RWPE2 (cell line): ENCODE results near the gene CDHR2.
"Not testable (repeated sequence)": the region's sequence is repeated elsewhere in the genome, so short reads cannot be mapped to it uniquely, and the experiment has no call there.

Experiments used
- ATAC-seq: fragments of 200-7000 bp; cut with Tn5 transposase; 3 replicates; pipeline ENCODE4 v1.9.1; 2021; ENCODE audit warnings: low read depth
- DNase-seq: peaks from one replicate; pipeline ENCODE4 v3.0.0-alpha.2; 2020; ENCODE audit warnings: low spot score
- H3K27ac ChIP-seq: fragments of 450-650 bp; 2 replicates; pipeline ENCODE4 v1.5.1; 2017; ENCODE audit warnings: mild to moderate bottlenecking; ENCODE audit not compliant: poor library complexity, severe bottlenecking
- H3K27me3 ChIP-seq: fragments of 250-450 bp; sonication (Bioruptor Pico); 2 replicates; pipeline ENCODE4 v1.5.1; 2021; ENCODE audit warnings: mild to moderate bottlenecking, moderate library complexity; ENCODE audit not compliant: insufficient read depth, poor library complexity, severe bottlenecking
- H3K36me3 ChIP-seq: fragments of 250-450 bp; sonication (Bioruptor Pico); 2 replicates; pipeline ENCODE4 v1.5.1; 2020; ENCODE audit warnings: low read depth, mild to moderate bottlenecking, moderate library complexity
- H3K4me1 ChIP-seq: fragments of 250-450 bp; sonication (Bioruptor Pico); 2 replicates; pipeline ENCODE4 v1.5.1; 2021; ENCODE audit warnings: mild to moderate bottlenecking, moderate library complexity; ENCODE audit not compliant: insufficient read depth, poor library complexity, severe bottlenecking
- H3K4me3 ChIP-seq: fragments of 250-450 bp; sonication (Bioruptor Pico); 2 replicates; pipeline ENCODE4 v1.5.1; 2021; ENCODE audit warnings: mild to moderate bottlenecking, moderate library complexity; ENCODE audit not compliant: severe bottlenecking
- H3K9me3 ChIP-seq: fragments of 250-450 bp; sonication (Bioruptor Pico); 2 replicates; pipeline ENCODE4 v1.5.1; 2021; ENCODE audit warnings: mild to moderate bottlenecking, moderate library complexity; ENCODE audit not compliant: severe bottlenecking
- TF ChIP-seq, protein P1 (sequence below): fragments of 450-650 bp; IDR thresholded peaks from one replicate; pipeline ENCODE4 v1.5.1; 2017; ENCODE audit warnings: mild to moderate bottlenecking, moderate library complexity; ENCODE audit not compliant: poor library complexity, severe bottlenecking

CDHR2 gene

DNA sequence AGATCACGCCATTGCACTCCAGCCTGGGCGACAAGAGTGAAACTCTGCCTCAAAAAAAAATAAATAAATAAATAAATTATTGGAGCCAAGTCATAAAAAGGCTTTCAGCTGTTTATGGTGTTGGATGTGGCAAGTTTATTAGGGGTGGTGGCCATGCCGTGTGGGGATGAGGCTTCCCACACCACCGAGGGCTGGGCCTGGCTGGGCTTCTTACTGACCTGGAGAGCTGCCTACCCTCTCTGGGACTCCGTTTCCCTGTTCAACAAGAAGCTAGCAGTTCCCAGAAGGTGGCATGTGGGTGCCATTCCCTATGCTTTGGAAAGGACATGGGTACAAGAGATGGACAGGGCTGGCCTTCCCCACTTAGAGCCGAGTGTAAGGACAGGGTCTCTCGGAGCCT, 38.3 kb downstream of the CDHR2 start:
- peak; percentile 62 for DNase-seq
- no peaks in the 10 kb centered on the region for H3K4me1 ChIP-seq
- no peak overlapping the region for H3K4me3 ChIP-seq
- H3K27me3 ChIP-seq = no peaks in the 10 kb centered on the region
- peaks cover 7% of the 10 kb centered on the region for H3K9me3 ChIP-seq
- H3K27ac ChIP-seq = no peak overlapping the region
- H3K36me3 ChIP-seq = no peaks in the 10 kb centered on the region
- ATAC-seq = no peak
- TF ChIP-seq, protein P1, sequence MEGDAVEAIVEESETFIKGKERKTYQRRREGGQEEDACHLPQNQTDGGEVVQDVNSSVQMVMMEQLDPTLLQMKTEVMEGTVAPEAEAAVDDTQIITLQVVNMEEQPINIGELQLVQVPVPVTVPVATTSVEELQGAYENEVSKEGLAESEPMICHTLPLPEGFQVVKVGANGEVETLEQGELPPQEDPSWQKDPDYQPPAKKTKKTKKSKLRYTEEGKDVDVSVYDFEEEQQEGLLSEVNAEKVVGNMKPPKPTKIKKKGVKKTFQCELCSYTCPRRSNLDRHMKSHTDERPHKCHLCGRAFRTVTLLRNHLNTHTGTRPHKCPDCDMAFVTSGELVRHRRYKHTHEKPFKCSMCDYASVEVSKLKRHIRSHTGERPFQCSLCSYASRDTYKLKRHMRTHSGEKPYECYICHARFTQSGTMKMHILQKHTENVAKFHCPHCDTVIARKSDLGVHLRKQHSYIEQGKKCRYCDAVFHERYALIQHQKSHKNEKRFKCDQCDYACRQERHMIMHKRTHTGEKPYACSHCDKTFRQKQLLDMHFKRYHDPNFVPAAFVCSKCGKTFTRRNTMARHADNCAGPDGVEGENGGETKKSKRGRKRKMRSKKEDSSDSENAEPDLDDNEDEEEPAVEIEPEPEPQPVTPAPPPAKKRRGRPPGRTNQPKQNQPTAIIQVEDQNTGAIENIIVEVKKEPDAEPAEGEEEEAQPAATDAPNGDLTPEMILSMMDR = no peak

DNA sequence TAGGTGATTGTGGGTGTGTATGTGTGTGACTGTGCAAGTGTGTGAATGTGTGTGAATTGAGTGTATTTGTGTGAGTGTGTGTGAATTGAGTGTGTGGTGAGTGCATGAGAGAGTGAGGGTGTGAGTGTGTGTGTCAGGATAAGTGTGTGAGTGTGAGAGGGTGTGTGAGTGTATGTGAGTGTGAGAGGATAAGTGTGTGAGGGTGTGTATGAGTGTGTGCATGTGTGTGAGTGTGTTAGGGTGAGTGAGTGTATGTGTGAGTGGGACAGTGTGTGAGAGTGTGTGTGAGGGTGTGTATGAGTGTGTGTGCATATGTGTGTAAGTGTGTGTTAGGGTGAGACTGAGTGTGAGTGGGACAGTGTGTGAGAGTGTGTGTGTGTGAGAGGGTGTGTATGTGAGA, 39.2 kb downstream of the CDHR2 start:
- no peaks in the 10 kb centered on the region for H3K4me1 ChIP-seq
- no peaks in the 10 kb centered on the region for H3K36me3 ChIP-seq
- TF ChIP-seq, protein P1 = no peak
- ATAC-seq (no peak), DNase-seq (no peak)
- H3K27me3 ChIP-seq = no peaks in the 10 kb centered on the region
- no peak overlapping the region for H3K27ac ChIP-seq
- peaks cover 7% of the 10 kb centered on the region for H3K9me3 ChIP-seq
- H3K4me3 ChIP-seq = no peak overlapping the region

DNA sequence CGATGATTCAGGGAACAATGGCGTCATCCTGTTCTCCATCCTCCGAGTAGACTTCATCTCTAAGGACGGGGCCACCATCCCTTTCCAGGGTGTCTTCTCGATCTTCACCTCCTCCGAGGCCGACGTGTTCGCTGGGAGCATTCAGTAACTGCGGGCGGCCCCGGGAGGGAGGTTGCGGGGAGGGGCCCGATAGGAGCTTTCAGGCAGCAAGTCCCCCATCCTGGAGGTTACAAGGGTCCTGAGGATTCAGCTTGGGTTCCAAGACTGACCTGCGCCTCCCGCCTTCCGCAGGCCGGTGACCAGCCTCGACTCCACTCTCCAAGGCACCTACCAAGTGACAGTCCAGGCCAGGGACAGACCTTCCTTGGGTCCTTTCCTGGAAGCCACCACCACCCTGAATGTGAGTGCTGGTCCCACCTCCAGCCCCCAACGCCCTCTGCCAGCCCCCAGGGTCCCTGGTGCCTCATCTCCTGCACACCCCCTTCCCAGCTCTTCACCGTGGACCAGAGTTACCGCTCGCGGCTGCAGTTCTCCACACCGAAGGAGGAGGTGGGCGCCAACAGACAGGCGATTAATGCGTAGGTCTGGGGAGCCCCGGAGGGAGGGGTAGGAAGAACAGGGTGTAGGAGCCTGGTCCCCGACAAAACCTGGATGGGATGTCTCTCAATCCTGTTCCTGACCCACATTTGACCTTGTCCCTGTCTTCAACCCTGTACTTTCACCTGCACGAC, 40.1 kb downstream of the CDHR2 start:
- ATAC-seq (no peak), DNase-seq (peak; percentile 70)
- TF ChIP-seq, protein P1 = no peak
- H3K27ac ChIP-seq = no peak overlapping the region
- no peaks in the 10 kb centered on the region for H3K27me3 ChIP-seq
- peaks cover 7% of the 10 kb centered on the region for H3K9me3 ChIP-seq
- no peaks in the 10 kb centered on the region for H3K4me1 ChIP-seq
- H3K4me3 ChIP-seq = no peak overlapping the region
- H3K36me3 ChIP-seq = no peaks in the 10 kb centered on the region

DNA sequence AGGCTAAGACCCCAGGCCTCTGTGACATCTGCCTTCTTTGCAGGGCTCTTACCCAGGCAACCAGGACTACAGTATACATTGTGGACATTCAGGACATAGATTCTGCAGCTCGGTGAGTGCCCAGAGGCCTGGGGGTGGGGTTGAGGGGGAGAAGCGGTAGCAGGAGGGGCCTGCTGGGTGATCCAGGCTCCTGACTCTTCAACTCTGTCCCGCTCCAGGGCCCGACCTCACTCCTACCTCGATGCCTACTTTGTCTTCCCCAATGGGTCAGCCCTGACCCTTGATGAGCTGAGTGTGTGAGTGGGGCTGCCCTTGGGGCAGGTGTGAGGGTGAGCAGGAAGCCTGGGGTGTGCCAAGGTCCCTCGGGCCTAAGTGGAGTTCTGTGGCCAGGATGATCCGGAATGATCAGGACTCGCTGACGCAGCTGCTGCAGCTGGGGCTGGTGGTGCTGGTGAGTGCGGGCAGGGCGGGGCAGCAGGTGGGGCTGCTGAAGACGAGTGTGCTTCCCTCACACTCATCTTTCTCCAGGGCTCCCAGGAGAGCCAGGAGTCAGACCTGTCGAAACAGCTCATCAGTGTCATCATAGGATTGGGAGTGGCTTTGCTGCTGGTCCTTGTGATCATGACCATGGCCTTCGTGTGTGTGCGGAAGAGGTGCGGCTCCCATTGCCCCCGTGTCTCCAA, 41.0 kb downstream of the CDHR2 start:
- no peak overlapping the region for H3K27ac ChIP-seq
- no peaks in the 10 kb centered on the region for H3K36me3 ChIP-seq
- H3K9me3 ChIP-seq = peaks cover under 1% of the 10 kb centered on the region
- no peaks in the 10 kb centered on the region for H3K27me3 ChIP-seq
- ATAC-seq (peak; percentile 5; the same call in 1 of the 3 replicates), DNase-seq (no peak)
- no peak overlapping the region for H3K4me3 ChIP-seq
- TF ChIP-seq, protein P1 = no peak
- no peaks in the 10 kb centered on the region for H3K4me1 ChIP-seq

DNA sequence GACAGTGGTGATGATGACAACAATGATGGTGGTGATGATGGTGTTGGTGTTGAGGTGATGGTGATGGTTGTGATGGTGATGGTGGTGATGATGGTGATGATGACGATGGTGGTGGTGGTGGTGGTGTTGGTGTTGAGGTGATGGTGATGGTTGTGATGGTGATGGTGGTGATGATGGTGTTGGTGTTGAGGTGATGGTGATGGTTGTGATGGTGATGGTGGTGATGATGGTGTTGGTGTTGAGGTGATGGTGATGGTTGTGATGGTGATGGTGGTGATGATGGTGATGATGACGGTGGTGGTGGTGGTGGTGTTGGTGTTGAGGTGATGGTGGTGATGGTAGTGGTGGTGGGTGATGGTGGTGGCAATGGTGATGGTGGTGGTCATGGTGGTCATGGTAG, 42.5 kb downstream of the CDHR2 start:
- DNase-seq, ATAC-seq, H3K4me1 ChIP-seq, H3K36me3 ChIP-seq, H3K9me3 ChIP-seq, H3K4me3 ChIP-seq, H3K27ac ChIP-seq, H3K27me3 ChIP-seq: not testable (repeated sequence)
